ENCODE measurements around the gene EVC2.

DNA sequence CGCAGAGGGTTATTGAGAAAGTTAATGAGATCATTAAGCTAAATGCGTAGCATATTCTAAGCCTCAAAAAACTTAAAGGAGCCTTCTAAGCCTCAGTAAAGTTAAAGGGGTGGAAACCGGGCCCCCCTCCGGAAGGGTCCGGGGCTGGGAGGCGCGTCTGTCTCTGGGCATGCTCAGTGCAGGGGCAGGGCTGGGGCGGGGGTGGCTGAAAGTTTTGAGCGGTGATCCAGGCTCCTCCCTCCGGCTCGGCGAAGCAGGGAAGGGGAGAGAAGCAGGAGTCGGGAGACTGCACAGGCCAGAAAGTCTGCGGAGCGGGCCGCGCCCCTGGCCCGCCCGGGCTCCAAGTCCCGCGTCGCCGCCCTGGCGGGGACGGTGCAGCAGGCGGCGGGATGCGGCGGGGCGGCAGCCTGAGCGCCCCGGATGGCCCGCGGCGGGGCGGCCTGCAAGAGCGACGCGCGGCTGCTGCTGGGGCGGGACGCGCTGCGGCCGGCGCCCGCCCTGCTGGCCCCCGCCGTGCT lies 2.7 kb upstream of the EVC2 start, which contains the start of gene EVC:
- TF ChIP-seq, protein P1, sequence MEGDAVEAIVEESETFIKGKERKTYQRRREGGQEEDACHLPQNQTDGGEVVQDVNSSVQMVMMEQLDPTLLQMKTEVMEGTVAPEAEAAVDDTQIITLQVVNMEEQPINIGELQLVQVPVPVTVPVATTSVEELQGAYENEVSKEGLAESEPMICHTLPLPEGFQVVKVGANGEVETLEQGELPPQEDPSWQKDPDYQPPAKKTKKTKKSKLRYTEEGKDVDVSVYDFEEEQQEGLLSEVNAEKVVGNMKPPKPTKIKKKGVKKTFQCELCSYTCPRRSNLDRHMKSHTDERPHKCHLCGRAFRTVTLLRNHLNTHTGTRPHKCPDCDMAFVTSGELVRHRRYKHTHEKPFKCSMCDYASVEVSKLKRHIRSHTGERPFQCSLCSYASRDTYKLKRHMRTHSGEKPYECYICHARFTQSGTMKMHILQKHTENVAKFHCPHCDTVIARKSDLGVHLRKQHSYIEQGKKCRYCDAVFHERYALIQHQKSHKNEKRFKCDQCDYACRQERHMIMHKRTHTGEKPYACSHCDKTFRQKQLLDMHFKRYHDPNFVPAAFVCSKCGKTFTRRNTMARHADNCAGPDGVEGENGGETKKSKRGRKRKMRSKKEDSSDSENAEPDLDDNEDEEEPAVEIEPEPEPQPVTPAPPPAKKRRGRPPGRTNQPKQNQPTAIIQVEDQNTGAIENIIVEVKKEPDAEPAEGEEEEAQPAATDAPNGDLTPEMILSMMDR (conservative IDR thresholded peaks at IDR 0.05; ENCODE audit: low read depth, low read length): no peak
- TF ChIP-seq EZH2 (IDR thresholded peaks at IDR 0.05; ENCODE audit: borderline replicate concordance, low read depth, low read length, poor library complexity, severe bottlenecking): no peak
